Keratinocyte (primary cell): Measurements from ENCODE around the gene UVSSA. TPM values are rescaled to one million over a fixed set of nuclear protein-coding genes. Genes with fewer than 3 reads are reported as not detected.

Experiments
- DNase-seq: peaks from one replicate; pipeline ENCODE4 v3.0.0-alpha.2; 2011; ENCODE audit warnings: low read depth, missing footprints, low spot score
- FAIRE-seq: peaks from 2 replicates; lab custom pipeline; 2011; peaks lifted over from hg19 to GRCh38; lab: Jason Lieb, UNC
- H2AFZ ChIP-seq: 2 replicates; pipeline ENCODE4 v1.6.0; 2012; ENCODE audit warnings: low read length, control low read depth, inconsistent platforms; ENCODE audit not compliant: control insufficient read depth
- H3K27ac ChIP-seq: 2 replicates; pipeline ENCODE4 v1.5.1; 2011; ENCODE audit warnings: low read length; ENCODE audit not compliant: control insufficient read depth, insufficient read depth
- H3K27me3 ChIP-seq: 3 replicates; pipeline ENCODE4 v1.6.0; 2011; ENCODE audit warnings: low read length; ENCODE audit not compliant: control insufficient read depth, insufficient read depth; ENCODE audit errors: extremely low read depth
- H3K36me3 ChIP-seq, 2 experiments: 2 replicates in 1 of 2; 3 replicates in 1 of 2; pipeline ENCODE4 v1.5.1; 2011; ENCODE audit warnings: low read length in 2 of 2, mild to moderate bottlenecking in 1 of 2; ENCODE audit not compliant: control insufficient read depth in 2 of 2, insufficient read depth in 2 of 2; ENCODE audit errors: extremely low read depth in 1 of 2
- H3K4me1 ChIP-seq: 3 replicates; pipeline ENCODE4 v1.5.1; 2011; ENCODE audit warnings: low read length; ENCODE audit not compliant: control insufficient read depth, insufficient read depth; ENCODE audit errors: extremely low read depth
- H3K4me2 ChIP-seq: 3 replicates; pipeline ENCODE4 v1.6.0; 2011; ENCODE audit warnings: low read depth, low read length; ENCODE audit not compliant: control insufficient read depth, insufficient read depth; ENCODE audit errors: extremely low read depth
- H3K4me3 ChIP-seq, 3 experiments: fragments of 200-600 bp in 1 of 3; sonication (generic) in 1 of 3; 2 replicates in 2 of 3; 3 replicates in 1 of 3; pipeline ENCODE4 v1.5.1; 2011 to 2016; ENCODE audit warnings: low read length in 3 of 3, mild to moderate bottlenecking in 3 of 3, control low read depth in 2 of 3, inconsistent platforms in 1 of 3, low read depth in 1 of 3, mixed read lengths in 1 of 3, mixed run types in 1 of 3, moderate library complexity in 1 of 3; ENCODE audit not compliant: control insufficient read depth in 2 of 3, insufficient read depth in 2 of 3; ENCODE audit errors: extremely low read depth in 1 of 3
- H3K79me2 ChIP-seq: 2 replicates; pipeline ENCODE4 v1.6.0; 2012; ENCODE audit warnings: low read length; ENCODE audit not compliant: control insufficient read depth, insufficient read depth
- H3K9ac ChIP-seq: 3 replicates; pipeline ENCODE4 v1.6.0; 2011; ENCODE audit warnings: low read length; ENCODE audit not compliant: control insufficient read depth, insufficient read depth; ENCODE audit errors: extremely low read depth
- H3K9me1 ChIP-seq: 3 replicates; pipeline ENCODE4 v1.6.0; 2011; ENCODE audit warnings: low read length; ENCODE audit not compliant: control insufficient read depth, insufficient read depth; ENCODE audit errors: extremely low read depth
- H3K9me3 ChIP-seq: 2 replicates; pipeline ENCODE4 v1.5.1; 2012; ENCODE audit warnings: low read depth, low read length; ENCODE audit not compliant: control insufficient read depth
- H4K20me1 ChIP-seq: 3 replicates; pipeline ENCODE4 v1.6.0; 2011; ENCODE audit warnings: low read length; ENCODE audit not compliant: control insufficient read depth, insufficient read depth; ENCODE audit errors: extremely low read depth
- EZH2 ChIP-seq: IDR thresholded peaks from one replicate; pipeline ENCODE4 v1.6.1; 2012; ENCODE audit warnings: inconsistent platforms, mild to moderate bottlenecking, low read length, moderate library complexity
- dilution Hi-C: fragments of 300-500 bp; cut with MboI; formaldehyde crosslinking; loops from one replicate; pipeline ENCODE4 v1.7.0; 2020; ENCODE audit warnings: low sequenced_read_pairs; ENCODE audit not compliant: extremely low pct_ligation_motif_present
- polyA plus RNA-seq, 5 experiments: library from polyadenylated mRNA; depleted of rRNA in 3 of 5; stranded (reverse) in 3 of 5; stranded (forward) in 1 of 5; unstranded in 1 of 5; fragments of >200 nt; gene quantifications; 1 replicate in 1 of 5; 2 replicates in 3 of 5; 3 replicates in 1 of 5; pipeline versions ENCODE4 v1.2.1 to v1.2.3, GENCODE V29; 2011 to 2012; ENCODE audit warnings: missing spikeins in 2 of 5, low read depth in 1 of 5, low replicate concordance in 1 of 5
- TF ChIP-seq, protein P1 (sequence below), 3 experiments: IDR thresholded peaks in 1 of 3; conservative IDR thresholded peaks in 1 of 3; optimal IDR thresholded peaks in 1 of 3; 2 replicates in 2 of 3; 3 replicates in 1 of 3; pipeline versions ENCODE3 to v1.5.1; 2011; ENCODE audit warnings: low read length in 3 of 3, mild to moderate bottlenecking in 3 of 3, moderate library complexity in 2 of 3, control low read depth in 1 of 3, inconsistent platforms in 1 of 3; ENCODE audit not compliant: insufficient read depth in 2 of 3; ENCODE audit errors: extremely low read depth in 1 of 3

The UVSSA gene
- polyA plus RNA-seq, 1 donor (not counting 4 experiments of a cell fraction or from before 2014, with no cell fraction given): 4.7 TPM

DNA sequence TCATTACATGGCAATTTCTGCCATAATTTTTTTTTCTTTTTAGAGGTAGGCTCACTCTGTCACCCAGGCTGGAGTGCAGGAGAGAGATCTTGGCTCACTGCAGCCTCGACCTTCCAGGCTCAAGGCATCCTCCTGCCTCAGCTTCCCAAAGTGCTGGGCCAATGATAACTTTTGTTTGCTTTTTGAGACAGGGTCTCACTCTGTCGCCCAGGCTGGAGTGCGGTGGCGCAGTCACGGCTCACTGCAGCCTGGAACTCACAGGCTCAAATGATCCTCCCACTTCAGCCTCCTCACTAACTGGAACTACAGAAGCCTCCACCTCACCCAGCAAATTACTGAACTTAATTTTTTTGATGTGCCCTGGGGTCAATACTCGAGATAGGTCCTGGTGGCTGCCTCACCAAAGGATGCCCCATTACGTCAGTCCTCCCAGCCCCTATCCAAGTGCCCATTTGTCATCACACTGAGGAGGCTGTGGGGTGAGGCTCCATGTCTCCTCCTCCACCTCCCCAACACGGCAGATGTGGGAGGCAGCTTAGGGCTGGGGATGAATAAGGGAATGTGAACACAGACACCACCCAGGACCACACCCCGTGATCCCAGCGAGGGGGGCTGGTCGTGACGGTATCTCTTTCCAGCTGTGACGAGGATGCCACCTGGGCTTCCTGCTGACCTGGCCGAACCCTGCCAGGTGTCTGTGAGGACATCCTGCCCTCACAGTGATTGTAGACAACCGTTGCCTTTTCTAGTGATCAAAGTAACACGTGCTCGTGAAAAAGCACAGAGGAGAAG, 71.7 kb downstream of the UVSSA start:
- DNase-seq: no peak
- H3K27ac ChIP-seq: no peak overlapping the region
- peaks cover 2% of the 10 kb centered on the region for H4K20me1 ChIP-seq
- FAIRE-seq: no peak
- H3K36me3 ChIP-seq: no peaks in the 10 kb centered on the region
- H3K4me2 ChIP-seq: no peak overlapping the region
- no peak overlapping the region for H3K4me3 ChIP-seq
- no peak overlapping the region for H3K9ac ChIP-seq
- H3K9me1 ChIP-seq: no peaks in the 10 kb centered on the region
- TF ChIP-seq, protein P1, sequence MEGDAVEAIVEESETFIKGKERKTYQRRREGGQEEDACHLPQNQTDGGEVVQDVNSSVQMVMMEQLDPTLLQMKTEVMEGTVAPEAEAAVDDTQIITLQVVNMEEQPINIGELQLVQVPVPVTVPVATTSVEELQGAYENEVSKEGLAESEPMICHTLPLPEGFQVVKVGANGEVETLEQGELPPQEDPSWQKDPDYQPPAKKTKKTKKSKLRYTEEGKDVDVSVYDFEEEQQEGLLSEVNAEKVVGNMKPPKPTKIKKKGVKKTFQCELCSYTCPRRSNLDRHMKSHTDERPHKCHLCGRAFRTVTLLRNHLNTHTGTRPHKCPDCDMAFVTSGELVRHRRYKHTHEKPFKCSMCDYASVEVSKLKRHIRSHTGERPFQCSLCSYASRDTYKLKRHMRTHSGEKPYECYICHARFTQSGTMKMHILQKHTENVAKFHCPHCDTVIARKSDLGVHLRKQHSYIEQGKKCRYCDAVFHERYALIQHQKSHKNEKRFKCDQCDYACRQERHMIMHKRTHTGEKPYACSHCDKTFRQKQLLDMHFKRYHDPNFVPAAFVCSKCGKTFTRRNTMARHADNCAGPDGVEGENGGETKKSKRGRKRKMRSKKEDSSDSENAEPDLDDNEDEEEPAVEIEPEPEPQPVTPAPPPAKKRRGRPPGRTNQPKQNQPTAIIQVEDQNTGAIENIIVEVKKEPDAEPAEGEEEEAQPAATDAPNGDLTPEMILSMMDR (optimal IDR thresholded peaks at IDR 0.05 in 1 of 3, IDR thresholded peaks at IDR 0.05 in 1 of 3, conservative IDR thresholded peaks at IDR 0.05 in 1 of 3; ENCODE audit: extremely low read depth in 1 of 3, insufficient read depth in 2 of 3, low read length in 3 of 3): no peak
- TF ChIP-seq EZH2: no peak
- no peaks in the 10 kb centered on the region for H3K9me3 ChIP-seq
- peaks cover 20% of the 10 kb centered on the region for H3K27me3 ChIP-seq
- no peak overlapping the region for H2AFZ ChIP-seq
- dilution Hi-C loops: loop anchor here (25.0 kb wide), 1 partner anchor 219 kb away; no protein-coding TSS in a partner anchor
- no peaks in the 10 kb centered on the region for H3K4me1 ChIP-seq
- no peaks in the 10 kb centered on the region for H3K79me2 ChIP-seq

DNA sequence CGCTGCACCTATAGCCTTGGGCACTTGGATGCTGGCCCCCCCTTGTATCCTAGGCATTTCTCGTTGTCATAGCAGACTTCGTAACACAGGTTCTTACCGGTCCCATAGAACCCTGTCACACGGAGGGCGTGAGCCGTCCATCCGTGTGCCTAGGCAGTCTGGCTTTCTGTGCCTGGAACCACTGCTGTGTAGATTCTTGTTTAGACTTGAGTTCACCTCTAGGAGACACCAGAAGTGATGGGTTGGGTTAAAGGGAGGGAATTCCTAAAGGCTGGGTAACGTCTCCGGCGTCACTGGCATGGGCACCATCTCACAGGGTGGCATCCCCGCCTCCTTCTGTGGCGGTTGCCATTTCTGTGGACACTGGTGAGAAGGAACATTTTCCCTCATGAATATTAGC, 72.7 kb downstream of the UVSSA start:
- Histone ChIP-seq H3K9me1 (no peaks in the 10 kb centered on the region), H3K36me3 (no peaks in the 10 kb centered on the region), H4K20me1 (peaks cover 2% of the 10 kb centered on the region), H3K4me1 (no peaks in the 10 kb centered on the region), H3K79me2 (no peaks in the 10 kb centered on the region), H3K27me3 (peaks cover 18% of the 10 kb centered on the region), H3K9me3 (no peaks in the 10 kb centered on the region), H2AFZ (no peak overlapping the region), H3K27ac (no peak overlapping the region), H3K9ac (no peak overlapping the region), H3K4me2 (no peak overlapping the region), H3K4me3 (no peak overlapping the region)
- TF ChIP-seq EZH2: no peak
- TF ChIP-seq, protein P1 (optimal IDR thresholded peaks at IDR 0.05 in 1 of 3, IDR thresholded peaks at IDR 0.05 in 1 of 3, conservative IDR thresholded peaks at IDR 0.05 in 1 of 3; ENCODE audit: extremely low read depth in 1 of 3, insufficient read depth in 2 of 3, low read length in 3 of 3): no peak
- dilution Hi-C loops: loop anchor here (25.0 kb wide), 1 partner anchor 218 kb away; no protein-coding TSS in a partner anchor
- DNase-seq (no peak), FAIRE-seq (no peak)
